K562 (cell line): ENCODE measurements around the gene SP2. TPM values are rescaled to one million over a fixed set of nuclear protein-coding genes. Genes with fewer than 3 reads are reported as not detected.

Experiments used
- HCFC1 ChIP-seq: IDR thresholded peaks from 2 replicates; pipeline ENCODE4 v1.6.1; 2012; ENCODE audit warnings: low read depth, low read length, improper control_type of control experiment
- HMBOX1 ChIP-seq: sonication (generic); IDR thresholded peaks from 2 replicates; pipeline ENCODE4 v1.6.1; 2016
- RBM15 ChIP-seq: fragments of 200-400 bp; formaldehyde crosslinking; IDR thresholded peaks from 2 replicates; pipeline ENCODE4 v1.6.1; 2018; ENCODE audit warnings: mild to moderate bottlenecking, low read length, moderate library complexity; ENCODE audit not compliant: insufficient read depth
- RREB1 ChIP-seq: fragments of 250-450 bp; sonication (Bioruptor Pico); IDR thresholded peaks from 2 replicates; pipeline ENCODE4 v1.4.0; 2020
- STAG1 ChIP-seq: sonication (generic); formaldehyde crosslinking; IDR thresholded peaks from 2 replicates; pipeline ENCODE4 v1.5.0; 2020; ENCODE audit warnings: missing genetic modification reagents, borderline replicate concordance
- polyA plus RNA-seq, 8 experiments: library from polyadenylated mRNA; depleted of rRNA in 4 of 8; stranded (reverse) in 5 of 8; unstranded in 3 of 8; fragments of >200 nt; fragmentation: Nextera tagmentation in 2 of 8; fragmentation: Illumina TruSeq in 1 of 8; extraction: Ambion mirVana in 2 of 8; extraction: Trizol in 1 of 8; gene quantifications; 2 replicates each; pipeline versions ENCODE4 v1.2.1 to v1.2.3, GENCODE V29; 2011 to 2014; ENCODE audit warnings: inconsistent platforms in 1 of 8, missing spikeins in 1 of 8
- total RNA-seq, 7 experiments: library from RNA; depleted of rRNA in 6 of 7; stranded (reverse); fragments of >200 nt in 6 of 7; fragmentation: Illumina TruSeq in 2 of 7; extraction: Trizol in 2 of 7; gene quantifications; 2 replicates each; pipeline versions ENCODE4 v1.2.1 to v1.2.3, GENCODE V29; 2011 to 2021; ENCODE audit warnings: low replicate concordance in 1 of 7

Gene SP2
- total and polyA plus RNA-seq, 9 of the 15 experiments (the other 6 are each of a cell fraction or from before 2014, with no cell fraction given): 0.77 to 22.3 (median 2.3) TPM

GRCh38 chr17:47857551-47858455, 38.2 kb upstream of the SP2 start (continued):
- TF ChIP-seq RREB1 (CRISPR knock-in tag) (no peak), STAG1 (CRISPR knock-in tag) (no peak), HCFC1 (no peak), HMBOX1 (no peak), RBM15 (no peak)
- TF ChIP-seq, all 486 proteins: peak for 0
